Stomach smooth muscle (tissue), 2 donors: ENCODE results near the gene LAMA5.
A peak's percentile ranks its signal among the peaks of the same experiment; 100 is the strongest.

Experiments
- H3K27ac ChIP-seq: one replicate; pipeline ENCODE4 v1.7.0; 2013; ENCODE audit warnings: mild to moderate bottlenecking, low read length, inconsistent platforms
- H3K27me3 ChIP-seq, 2 donors: one replicate each; pipeline ENCODE4 v1.7.0; 2013; ENCODE audit warnings: low read length in 2 of 2; ENCODE audit not compliant: insufficient read depth in 2 of 2, control insufficient read depth in 1 of 2
- H3K36me3 ChIP-seq, 2 donors: one replicate each; pipeline ENCODE4 v1.7.0; 2013; ENCODE audit warnings: low read length in 2 of 2; ENCODE audit not compliant: control insufficient read depth in 2 of 2, insufficient read depth in 2 of 2
- H3K4me1 ChIP-seq: one replicate; pipeline ENCODE4 v1.7.0; 2013; ENCODE audit warnings: low read length; ENCODE audit not compliant: control insufficient read depth, insufficient read depth
- H3K4me3 ChIP-seq, 2 donors: one replicate each; pipeline ENCODE4 v1.7.0; 2013; ENCODE audit warnings: low read length in 2 of 2
- H3K9ac ChIP-seq, 2 donors: one replicate each; pipeline ENCODE4 v1.7.0; 2013; ENCODE audit warnings: low read length in 2 of 2, mild to moderate bottlenecking in 1 of 2
- H3K9me3 ChIP-seq, 2 donors: one replicate each; pipeline ENCODE4 v1.7.0; 2013; ENCODE audit warnings: low read length in 2 of 2; ENCODE audit not compliant: control insufficient read depth in 2 of 2
- donor health status: healthy.
- donor health status: Pancreatic carcinoma.

The LAMA5 gene

GRCh38 chr20:62307226-62308101 lies 59.6 kb downstream of the LAMA5 start:
- Histone ChIP-seq H3K4me3 (no peak overlapping the region), H3K27ac (peak overlapping the region; percentile 53), H3K36me3 (peaks cover 44 to 46% of the 10 kb centered on the region in 2 donors), H3K9ac (no peak overlapping the region), H3K9me3 (no peaks in the 10 kb centered on the region), H3K4me1 (peaks cover 50% of the 10 kb centered on the region), H3K27me3 (no peaks in the 10 kb centered on the region)

DNA sequence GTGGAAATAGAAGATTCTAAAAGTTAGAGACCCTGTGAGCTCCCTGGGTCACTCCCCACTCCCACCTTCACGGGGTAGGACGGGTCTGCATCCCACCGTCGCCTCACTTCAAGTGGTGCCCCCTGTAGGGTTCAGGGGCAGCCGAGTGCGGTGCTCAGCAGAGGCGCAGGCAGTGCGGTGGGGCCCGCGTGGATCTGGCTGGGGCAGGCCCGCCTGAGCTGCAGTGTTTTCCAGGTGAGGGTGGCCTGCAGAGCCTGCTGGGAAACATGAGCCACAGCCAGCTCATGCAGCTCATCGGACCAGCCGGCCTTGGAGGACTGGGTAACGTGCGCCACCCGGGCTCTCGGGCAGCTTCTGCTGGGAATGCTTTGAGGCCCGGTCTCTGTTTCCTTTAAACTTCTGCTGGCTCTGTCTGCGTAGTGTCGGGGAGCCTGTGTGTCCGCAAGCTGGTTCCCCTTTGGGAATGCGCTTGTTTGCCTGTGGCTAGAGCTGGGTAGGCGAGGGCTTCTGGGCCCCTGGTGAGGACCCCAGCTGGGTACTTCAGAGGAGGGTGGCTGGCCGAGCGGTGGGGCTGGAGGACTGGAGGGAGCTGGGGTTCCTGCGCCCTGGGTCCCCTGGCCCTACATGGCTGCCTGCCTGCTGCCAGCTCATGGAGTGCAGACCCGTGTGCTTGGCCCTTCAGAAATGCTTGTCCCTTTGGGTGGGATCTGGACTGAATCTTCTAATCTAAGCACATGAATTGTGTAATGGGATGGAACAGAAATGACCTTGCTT lies 60.5 kb downstream of the LAMA5 start:
- Histone ChIP-seq H3K27me3 (no peaks in the 10 kb centered on the region), H3K36me3 (peaks cover 37 to 39% of the 10 kb centered on the region in 2 donors), H3K4me3 (no peak overlapping the region), H3K4me1 (peaks cover 53% of the 10 kb centered on the region), H3K9ac (no peak overlapping the region), H3K9me3 (no peaks in the 10 kb centered on the region), H3K27ac (peak overlapping the region; percentile 53)

GRCh38 chr20:62305765-62306413 lies 61.2 kb downstream of the LAMA5 start:
- peak overlapping the region; percentile 96 for H3K27ac ChIP-seq
- peaks cover 33% of the 10 kb centered on the region in 2 donors for H3K36me3 ChIP-seq
- peaks cover 53% of the 10 kb centered on the region for H3K4me1 ChIP-seq
- H3K4me3 ChIP-seq, result no peak overlapping the region
- no peaks in the 10 kb centered on the region for H3K27me3 ChIP-seq
- no peaks in the 10 kb centered on the region for H3K9me3 ChIP-seq
- H3K9ac ChIP-seq, result no peak overlapping the region

GRCh38 chr20:62305149-62305764 lies 61.9 kb downstream of the LAMA5 start:
- Histone ChIP-seq H3K36me3 (peaks cover 32% of the 10 kb centered on the region in 2 donors), H3K27me3 (no peaks in the 10 kb centered on the region), H3K27ac (peak overlapping the region; percentile 96), H3K9ac (no peak overlapping the region), H3K4me1 (peaks cover 53% of the 10 kb centered on the region), H3K9me3 (no peaks in the 10 kb centered on the region), H3K4me3 (no peak overlapping the region)

- peak overlapping the region; percentile 58 to 83 for H3K4me3 ChIP-seq
- no peaks in the 10 kb centered on the region for H3K27me3 ChIP-seq
- H3K27ac ChIP-seq, result peak overlapping the region; percentile 96
- peaks cover 51% of the 10 kb centered on the region for H3K4me1 ChIP-seq
- H3K36me3 ChIP-seq, result peaks cover 32% of the 10 kb centered on the region in 2 donors
- H3K9me3 ChIP-seq, result no peaks in the 10 kb centered on the region
- H3K9ac ChIP-seq, result peak overlapping the region; percentile 58 to 80
Observed at GRCh38 chr20:62304331-62305148, 62.6 kb downstream of the LAMA5 start.

- H3K27ac ChIP-seq, result peak overlapping the region; percentile 96
- H3K9ac ChIP-seq, result peak overlapping the region; percentile 58 to 80
- H3K4me1 ChIP-seq, result peaks cover 51% of the 10 kb centered on the region
- H3K36me3 ChIP-seq, result peaks cover 27 to 30% of the 10 kb centered on the region in 2 donors
- H3K27me3 ChIP-seq, result no peaks in the 10 kb centered on the region
- no peaks in the 10 kb centered on the region for H3K9me3 ChIP-seq
- peak overlapping the region; percentile 58 to 83 for H3K4me3 ChIP-seq
Observed at GRCh38 chr20:62303340-62304226, 63.5 kb downstream of the LAMA5 start.

- Histone ChIP-seq H3K27ac (peak overlapping the region; percentile 96), H3K4me3 (peak overlapping the region; percentile 58 to 83), H3K27me3 (no peaks in the 10 kb centered on the region), H3K9ac (peak overlapping the region; percentile 58 to 80), H3K4me1 (peaks cover 47% of the 10 kb centered on the region), H3K9me3 (no peaks in the 10 kb centered on the region), H3K36me3 (peaks cover 21 to 24% of the 10 kb centered on the region in 2 donors)
Observed at GRCh38 chr20:62303062-62303339, 64.1 kb downstream of the LAMA5 start.

GRCh38 chr20:62302341-62303061 lies 64.6 kb downstream of the LAMA5 start, which contains the start of gene ADRM1:
Gene ADRM1 (plus strand): TSS chr20:62302997. CDS start chr20:62303569, 572 bp downstream.
- H3K9ac ChIP-seq, result peak within 1 kb of the TSS; percentile 88 to 89
- H3K27ac ChIP-seq, result peak within 1 kb of the TSS; percentile 96
- H3K4me1 ChIP-seq, result peaks cover 45% of the 10 kb centered on the region
- H3K4me3 ChIP-seq, result peak within 1 kb of the TSS; percentile 72 to 83
- H3K36me3 ChIP-seq, result peaks cover 18 to 21% of the 10 kb centered on the region in 2 donors
- no peaks in the 10 kb centered on the region for H3K27me3 ChIP-seq
- H3K9me3 ChIP-seq, result no peaks in the 10 kb centered on the region
